Activated T-cell treated with anti-CD3 and anti-CD28 coated beads, Interleukin-2, amount 50 U/mL, for 48 hours (primary cell): ENCODE data around the gene RAPGEF5.
"Not testable (repeated sequence)": the region's sequence is repeated elsewhere in the genome, so short reads cannot be mapped to it uniquely, and the experiment has no call there.

ENCODE experiments used
- DNase-seq, 2 experiments: peaks; one replicate each; pipeline ENCODE4 v3.0.0-alpha.2; 2020

RAPGEF5 gene

DNA sequence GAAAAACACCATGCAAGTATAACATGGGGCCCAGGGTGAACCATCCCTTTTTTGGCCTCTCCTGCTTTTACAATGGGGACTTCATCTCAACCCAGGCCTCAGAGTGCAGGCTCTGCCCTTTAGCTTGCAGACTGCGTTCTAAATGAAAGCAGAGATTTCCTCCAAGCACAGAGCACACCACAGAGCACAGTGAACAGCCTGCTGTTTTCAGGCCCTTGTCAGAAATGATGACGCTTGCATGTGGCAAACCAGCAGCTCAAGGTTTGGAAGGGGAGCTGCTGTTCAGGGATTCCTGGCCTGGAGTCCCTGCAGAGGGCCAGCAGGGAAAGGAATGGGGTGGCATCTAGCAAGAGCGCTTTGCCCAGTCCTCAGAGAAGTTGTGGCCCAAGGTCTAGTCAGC, 243.9 kb downstream of the RAPGEF5 start:
- no peak for DNase-seq

DNA sequence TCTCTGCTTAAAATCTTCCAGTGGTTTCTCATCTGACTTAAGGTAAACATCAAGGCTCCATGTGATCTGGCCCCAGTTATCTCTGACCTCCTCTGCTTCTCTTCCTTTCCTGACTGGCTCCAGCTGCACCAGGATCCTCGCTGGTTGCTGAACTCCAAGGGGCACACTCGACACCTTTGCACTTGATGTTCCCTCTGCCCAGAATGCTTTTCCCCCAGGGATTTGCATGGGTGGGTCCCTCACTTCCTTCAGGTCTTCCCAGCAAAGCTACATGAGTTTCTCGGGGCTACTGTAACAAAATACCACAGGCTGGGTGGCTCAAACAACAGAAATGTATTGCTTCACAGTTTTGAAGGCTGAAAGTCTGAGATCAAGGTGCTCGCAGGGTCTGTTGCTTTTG, 245.3 kb downstream of the RAPGEF5 start:
- no peak for DNase-seq

DNA sequence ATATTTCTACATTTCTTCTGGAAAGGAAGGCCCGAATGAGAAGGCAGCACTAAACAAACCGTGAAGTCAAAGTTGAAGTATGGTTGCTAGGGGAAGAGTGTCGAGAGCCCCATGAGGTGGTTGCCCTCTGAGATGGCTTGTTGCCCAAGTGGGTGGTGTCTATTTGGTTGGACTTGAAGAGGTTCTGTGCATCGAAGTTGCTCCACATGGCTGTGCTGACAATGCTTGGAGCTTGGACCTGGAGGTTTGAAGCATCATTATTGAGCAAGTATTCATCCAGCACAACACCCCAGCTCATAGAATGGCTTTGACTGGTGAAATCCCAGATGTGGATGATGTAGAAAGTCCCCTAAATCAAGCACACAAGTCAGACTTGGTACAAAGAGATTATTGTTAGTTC, 246.1 kb downstream of the RAPGEF5 start:
- DNase-seq = no peak

DNA sequence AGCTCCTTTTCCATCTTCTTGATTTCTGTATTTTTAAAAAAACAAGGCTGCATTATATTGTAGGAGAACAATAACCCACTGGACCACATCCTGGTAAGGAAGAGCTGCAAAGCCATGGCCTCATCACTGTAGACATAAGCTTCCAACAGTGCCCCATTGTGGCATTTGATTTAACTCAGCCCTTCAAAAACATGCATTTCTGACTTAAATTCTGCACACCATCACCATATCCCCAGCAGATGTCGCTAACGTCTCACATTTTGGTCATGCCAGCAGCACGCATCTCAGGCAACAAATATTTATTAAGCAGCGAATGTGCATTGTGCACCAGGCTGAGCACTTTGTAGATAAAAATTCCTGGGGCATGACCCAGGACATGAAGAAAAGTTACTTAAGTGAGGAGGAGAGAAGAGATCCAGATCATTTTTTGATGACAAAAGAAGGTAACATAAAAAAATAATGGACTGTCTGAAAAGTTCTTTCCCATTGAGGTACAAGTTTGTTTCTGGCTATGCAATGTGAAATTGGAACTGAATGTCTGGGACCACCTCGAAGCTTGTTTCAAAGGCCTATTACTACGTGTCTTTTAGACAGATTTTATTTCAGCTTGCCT, 246.6 kb downstream of the RAPGEF5 start:
- DNase-seq = peak; percentile 65 to 67

DNA sequence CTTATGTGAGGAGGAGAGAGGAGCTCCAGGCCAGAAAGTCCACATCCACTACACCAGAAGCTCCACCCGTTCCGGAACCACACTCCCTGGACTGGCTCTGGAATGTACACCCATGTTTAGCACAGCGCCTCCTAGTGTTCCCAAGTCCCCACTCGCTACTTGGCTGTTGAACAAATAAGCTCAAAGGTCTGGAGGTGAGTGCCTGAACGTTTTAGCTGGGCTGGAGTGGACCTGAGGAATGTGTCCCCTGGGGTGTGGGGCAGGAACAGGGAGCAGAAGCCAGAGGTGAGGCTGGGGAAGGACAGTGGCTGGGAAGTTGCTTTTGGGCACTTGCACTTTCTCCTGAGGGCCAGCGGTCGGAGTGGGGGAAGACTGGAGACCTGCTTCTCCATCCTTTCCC, 247.2 kb downstream of the RAPGEF5 start:
- DNase-seq = peak; percentile 39 to 41

DNA sequence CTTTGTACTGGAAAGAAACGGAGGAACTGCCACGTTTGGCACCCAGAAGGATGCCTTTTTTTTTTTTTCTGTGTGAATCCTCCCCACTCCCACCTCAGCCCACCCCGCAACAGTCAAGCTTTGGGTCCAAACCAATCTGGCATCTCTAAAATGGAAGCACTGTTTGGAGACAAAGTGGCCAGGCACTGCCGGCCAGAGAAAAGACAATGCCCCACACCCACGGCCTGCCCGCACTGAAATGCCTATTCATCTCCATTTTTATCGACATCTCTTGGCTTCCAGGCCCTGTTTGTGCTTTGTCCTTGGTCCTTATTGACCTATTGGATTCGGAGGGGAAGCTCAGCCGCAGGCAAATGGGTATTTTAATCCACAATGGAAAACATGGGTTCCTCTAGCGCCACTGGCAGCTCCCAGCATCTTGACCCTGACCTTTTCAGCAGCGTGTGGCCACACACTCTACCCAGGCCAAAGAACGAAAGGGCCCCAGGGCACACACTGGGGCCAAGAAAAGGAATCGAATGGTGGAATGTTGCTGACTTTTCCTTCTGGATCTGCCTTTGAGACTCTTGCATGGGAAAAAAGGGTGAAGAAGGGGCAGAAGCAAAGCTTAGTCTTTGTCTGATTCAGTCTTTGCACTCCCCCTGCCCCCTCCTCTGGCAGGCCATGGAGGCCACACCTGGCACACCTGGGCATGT, 248.7 kb downstream of the RAPGEF5 start:
- no peak for DNase-seq

DNA sequence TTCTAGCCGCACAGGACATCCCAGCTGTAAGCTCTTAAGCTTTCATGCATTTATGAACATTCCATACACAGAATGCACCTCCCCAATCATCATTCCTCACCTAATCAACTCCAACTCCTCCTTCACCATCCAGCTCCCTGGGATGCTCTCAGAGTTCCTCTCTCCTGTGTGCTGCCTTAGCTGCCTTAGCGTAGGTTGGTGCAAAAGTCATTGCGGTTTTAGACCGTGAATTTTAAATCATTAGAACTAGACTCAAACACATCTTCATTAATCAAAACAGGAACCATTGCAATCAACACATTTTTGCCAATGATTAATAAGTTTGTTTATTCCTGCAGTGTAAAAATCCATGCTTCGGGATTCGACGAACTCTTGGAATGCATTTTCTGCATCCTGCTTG, 251.4 kb downstream of the RAPGEF5 start:
- DNase-seq = no peak

DNA sequence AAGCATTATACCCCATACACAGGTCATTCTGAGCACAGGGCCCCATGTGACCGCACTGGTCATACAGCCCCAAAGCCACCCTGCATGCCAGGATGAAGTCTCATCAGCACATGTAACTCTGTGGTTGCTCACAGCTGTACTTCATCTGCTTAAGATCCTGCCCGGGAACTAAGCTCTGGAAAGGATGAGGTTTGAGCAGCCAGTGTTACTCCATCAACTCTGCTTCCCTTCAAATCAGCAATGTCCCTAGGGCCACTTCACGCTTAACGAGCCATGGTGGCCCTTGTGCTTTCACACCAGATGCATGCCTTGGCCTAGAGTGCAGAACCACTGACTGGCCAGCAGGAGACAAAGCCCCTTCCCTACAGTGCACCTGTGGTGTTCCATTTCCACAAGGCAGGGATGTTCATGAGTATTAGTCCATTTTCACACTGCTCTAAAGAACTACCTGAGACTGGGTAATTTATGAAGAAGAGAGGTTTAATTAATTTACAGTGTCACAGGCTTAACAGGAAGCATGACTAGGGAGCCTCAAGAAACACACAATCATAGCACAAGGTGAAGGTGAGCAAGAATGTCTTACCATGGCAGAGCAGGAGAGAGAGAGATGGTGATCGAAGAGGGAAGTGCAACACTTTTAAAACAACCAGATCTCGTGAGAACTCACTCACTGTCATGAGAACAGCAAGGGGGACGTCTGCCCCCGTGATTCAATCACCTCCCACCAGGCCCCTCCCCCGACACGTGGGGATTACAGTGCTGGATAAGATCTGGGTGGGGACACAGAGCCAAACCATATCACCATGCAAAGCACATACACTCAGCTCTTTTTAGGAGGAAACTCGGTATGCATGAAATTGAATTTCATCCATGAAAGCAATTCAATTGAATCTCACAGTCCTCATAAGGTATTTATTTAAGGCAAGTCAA, 262.3 kb downstream of the RAPGEF5 start:
- no peak for DNase-seq

DNA sequence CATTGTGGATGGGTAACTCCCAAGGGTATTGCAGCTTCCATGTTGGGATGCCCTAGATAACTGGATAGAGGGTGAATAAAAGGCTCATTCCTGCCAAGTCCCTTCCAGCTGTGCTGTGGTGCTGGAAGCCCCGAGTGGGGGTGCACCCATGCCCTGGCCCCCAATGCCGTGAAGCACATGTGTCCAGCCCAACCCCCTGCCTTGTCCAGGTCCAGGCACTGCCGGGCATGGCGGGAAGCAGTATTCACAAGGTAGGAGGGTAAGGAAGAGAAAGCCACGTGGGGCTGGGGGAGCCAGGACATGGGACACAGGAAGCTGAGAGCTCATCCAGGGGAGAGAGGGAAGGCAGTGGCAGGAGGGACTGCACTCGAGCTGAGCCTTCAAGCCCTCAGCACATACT, 263.0 kb downstream of the RAPGEF5 start:
- no peak for DNase-seq

DNA sequence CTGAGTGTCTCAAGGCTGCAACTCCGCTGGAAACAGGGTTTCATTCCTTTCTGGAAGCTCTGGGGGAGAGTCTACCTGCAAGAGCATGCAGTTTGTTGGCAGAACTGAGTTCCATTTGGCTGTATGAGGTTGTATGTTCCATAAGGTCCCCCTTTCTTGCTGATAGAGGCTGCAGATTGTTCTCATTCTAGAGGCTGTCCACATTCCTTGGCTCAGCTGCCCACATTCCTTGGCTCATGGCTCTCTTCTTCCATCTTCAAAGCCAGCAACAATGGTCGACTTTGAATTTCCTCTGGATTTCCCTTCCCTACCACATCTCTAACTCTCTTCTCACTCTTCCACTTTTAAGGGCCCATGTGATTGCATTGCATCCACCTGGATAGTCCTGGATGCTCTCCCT, 264.0 kb downstream of the RAPGEF5 start:
- DNase-seq = no peak

DNA sequence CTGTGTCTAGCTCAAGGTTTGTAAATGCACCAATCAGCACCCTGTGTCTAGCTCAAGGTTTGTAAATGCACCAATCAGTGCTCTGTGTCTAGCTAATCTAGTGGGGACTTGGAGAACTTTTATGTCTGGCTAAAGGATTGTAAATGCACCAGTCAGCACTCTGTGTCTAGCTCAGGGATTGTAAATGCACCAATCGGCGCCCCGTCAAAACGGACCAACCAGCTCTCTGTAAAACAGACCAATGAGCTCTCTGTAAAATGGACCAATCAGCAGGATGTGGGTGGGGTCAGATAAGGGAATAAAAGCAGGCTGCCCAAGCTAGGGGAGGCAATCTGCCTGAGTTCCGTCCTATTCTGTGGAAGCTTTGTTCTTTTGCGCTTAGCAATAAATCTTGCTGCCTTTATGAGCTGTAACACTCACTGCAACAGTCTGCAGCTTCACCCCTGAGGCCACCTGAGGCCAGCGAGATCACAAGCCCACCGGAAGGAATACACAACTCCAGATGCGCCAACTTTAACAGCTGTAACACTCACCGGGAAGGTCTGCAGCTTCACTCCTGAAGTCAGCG, 265.9 kb downstream of the RAPGEF5 start:
- DNase-seq = not testable (repeated sequence)

DNA sequence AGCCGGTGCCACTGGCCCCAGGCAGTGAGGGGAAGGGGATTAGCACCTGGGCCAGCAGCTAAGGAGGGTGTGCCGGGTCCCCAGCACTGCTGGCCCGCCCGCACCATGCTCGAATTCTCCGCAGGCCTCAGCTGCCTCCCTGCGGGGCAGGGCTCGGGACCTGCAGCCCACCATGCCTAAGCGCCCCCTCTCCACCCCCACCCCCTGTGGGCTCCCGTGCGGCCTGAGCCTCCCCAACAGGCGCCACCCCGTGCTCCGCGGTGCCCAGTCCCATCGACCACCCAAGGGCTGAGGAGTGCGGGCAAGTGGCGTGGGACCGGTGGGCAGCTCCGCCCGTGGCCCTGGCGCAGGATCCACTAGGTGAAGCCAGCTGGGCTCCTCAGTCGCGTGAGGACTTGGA, 266.4 kb downstream of the RAPGEF5 start:
- no peak for DNase-seq

DNA sequence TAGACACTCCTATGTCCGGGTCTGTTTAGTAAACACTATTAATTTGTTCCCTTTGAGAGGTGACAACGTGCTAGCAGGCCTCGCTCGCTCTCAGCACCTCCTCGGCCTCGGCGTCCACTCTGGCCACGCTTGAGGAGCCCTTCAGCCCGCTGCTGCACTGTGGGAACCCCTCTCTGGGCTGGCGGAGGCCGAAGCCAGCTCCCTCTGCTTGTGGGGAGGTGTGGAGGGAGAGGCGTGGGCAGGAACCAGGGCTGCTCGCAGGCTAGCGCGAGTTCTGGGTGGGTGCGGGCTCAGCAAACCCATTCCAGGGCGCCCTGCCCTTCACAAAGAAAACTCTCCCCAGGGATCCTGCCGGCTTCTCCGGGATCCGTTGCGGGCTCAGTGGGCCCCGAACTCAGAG, 266.8 kb downstream of the RAPGEF5 start:
- no peak for DNase-seq

DNA sequence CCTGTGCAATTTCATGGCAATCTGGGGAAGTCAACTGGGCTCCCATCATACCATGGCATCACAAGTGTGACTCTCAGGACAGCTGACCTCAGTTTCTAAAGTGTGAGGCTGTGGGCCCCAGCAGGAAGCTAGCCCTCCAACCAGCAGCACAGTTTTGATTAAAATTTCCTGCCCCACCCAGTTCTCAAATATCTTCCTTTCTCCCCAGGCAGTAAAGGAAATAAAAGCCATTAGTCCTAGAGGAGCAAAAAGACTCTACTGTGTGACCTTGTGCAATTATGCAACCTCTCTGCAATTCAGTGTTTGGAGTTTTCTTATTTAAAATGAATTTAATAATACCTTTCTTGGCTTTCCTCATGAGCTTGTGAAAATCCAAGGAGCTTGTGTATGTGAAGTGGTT, 268.1 kb downstream of the RAPGEF5 start:
- no peak for DNase-seq

DNA sequence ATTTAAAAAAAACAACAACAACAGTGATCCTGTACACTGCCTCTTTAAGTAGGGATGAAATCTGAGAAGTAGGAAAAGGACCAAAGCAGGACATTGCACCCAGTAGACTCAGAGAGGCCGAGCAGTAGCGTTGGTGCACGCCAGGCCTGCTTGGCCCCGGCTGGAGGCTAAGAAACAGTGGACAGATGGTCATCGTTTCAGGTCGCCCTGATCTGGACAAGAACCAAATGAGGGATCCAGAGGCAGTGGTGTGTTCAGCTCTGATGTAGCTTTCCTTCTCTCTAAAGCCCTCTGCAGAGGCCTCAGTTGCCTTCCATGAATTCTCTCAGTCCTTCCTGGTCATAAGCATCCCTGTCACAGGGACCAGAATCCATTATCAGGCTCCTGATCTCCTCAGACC, 269.1 kb downstream of the RAPGEF5 start:
- no peak for DNase-seq

DNA sequence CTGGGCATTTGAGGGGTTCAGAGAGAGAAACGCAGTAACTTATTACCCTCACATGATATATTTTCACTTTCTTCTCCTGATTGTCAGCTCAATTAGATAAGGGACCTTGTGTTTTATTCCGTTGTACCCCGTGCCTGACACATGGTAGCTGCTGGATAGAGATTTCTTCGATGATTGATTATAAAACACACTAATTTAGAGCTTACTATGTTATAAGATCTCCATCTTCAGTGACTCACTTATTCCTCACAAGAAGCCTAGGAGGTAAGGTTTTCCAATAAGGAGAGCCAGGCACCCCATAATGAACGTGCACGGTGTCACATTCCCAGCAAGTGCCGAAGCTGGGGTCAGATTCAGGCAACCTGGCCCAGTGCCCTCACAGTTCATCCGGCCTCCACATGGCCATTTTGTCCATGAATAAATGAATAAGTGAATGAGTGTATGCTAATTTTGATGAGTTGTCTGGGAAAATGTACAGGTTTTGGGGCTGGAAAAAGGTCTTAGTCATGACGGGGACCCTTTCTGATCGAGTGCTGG, 273.2 kb downstream of the RAPGEF5 start:
- no peak for DNase-seq

DNA sequence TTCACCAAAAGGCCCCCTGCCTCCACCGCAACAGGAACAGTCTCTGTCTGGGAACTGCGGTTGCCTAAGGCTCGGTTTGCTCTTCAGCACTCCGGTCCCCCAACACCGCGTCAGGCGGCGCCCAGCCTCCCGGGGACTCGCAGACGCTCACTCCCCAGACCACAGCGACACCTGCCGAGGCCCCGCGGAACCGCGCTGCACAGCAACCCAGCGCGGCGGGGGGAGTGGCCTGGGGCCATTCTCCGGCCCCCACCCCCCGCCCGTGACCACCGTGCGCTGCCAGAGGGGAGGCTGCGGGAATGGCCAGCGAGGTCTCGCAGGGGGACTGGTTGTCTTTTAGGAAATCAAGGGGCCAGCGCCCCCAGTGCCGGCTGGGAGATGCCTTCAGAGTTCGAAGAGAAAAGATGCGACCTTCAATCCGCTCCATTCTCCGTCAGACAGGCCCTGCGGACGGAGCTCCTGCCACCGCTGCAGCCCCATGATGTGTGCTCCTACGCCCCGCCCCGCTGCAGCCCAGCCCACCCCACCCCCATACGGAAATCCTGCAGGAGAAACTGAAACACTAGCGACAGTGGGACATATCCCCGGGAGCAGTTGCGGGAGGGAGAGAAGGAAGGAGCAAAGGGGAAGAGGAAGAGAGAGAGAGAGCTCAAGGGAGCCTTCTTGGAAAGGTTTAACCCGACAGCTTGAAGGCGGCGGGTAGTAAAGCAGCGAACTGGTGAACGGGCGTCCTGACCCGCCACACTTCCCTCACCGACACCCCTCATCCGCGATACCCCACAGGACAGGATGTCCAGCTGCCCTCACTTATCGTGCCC, 273.9 kb downstream of the RAPGEF5 start:
- peak; percentile 91 for DNase-seq

DNA sequence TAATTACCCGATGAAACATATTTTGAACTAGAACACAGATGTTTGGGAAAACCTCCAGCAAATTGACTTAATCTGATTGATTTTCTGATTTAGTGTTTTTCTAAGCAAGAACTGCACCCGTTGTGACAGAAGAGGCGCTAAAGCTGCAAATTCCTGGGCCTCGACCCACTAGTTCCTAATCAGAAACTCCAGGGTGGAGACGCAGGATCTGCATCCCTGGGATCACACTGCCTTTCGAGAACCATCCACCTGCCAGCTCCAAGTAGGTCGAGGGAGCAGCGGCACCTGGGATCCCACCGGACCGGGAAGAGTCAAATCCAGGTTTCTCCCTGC, 274.4 kb downstream of the RAPGEF5 start:
- no peak for DNase-seq

DNA sequence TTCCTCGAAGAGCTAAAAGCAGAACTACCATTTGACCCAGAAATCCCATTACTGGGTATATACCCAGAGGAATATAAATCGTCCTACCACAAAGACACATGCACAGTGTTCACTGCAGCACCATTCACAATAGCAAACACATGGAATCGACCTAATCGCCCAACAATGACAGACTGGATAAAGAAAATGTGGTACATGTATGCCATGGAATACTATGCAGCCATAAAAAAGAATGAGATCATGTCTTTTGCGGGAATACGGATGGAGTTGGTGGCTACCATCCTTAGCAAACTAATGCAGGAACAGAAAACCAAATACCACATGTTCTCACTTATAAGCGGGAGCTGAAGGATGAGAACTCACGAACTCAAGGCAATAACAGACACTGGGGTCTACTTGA, 276.7 kb downstream of the RAPGEF5 start:
- not testable (repeated sequence) for DNase-seq

DNA sequence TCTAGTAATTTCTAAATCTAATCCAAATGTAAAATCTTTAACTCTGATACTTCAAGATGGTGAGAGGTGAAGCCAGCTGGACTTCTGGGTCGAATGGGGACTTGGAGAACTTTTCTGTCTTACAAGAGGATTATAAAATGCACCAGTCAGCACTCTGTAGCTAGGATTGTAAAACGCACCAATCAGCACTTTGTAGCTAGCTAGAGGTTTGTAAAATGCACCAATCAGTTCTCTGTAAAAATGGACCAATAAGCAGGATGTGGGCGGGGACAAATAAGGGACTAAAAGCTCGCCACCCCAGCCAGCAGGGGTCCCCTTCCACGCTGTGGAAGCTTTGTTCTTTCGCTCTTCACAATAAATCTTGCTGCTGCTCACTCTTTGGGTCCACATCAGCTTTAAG, 278.1 kb downstream of the RAPGEF5 start:
- not testable (repeated sequence) for DNase-seq

DNA sequence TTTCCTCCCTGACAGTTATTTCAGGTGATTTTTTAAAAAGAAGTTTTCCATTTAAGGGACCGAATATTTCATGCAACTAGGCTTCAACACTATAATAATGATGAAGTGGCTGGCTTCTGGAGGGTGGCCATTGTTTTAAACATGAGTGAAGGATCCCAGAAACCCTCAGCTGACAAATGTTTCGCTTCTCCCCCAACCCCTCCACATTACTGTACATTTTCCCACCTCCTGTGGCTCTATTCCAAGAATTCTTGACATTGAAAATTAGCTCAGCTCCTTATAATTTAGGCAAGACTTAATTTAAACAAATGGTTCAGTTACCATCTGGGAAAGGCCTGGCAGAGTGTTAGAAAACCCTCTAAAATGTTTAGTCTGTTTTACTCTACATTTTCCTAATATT, 281.4 kb downstream of the RAPGEF5 start:
- no peak for DNase-seq

DNA sequence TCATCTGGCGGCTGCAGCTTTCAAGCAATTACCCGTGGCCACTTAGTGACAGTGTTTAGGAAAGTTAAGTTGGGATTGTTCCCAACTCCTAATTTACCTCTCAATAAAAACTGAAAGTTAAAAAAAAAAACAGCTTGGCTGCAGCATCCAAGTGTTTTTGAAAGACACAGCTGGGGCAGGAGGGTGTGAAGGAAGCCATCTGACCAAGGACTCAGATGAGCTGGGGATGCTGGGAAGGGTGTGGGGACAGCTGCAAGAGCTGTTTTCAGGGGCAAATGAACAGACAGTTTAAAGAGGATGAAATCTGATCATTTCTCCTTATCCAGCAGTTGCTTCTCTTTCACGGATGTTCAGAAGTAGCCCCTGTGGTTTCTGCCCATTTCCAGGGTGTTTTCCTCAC, 282.1 kb downstream of the RAPGEF5 start:
- DNase-seq = no peak
